Measurements from ENCODE around the gene PDZD4.
A peak's percentile ranks its signal among the peaks of the same experiment; 100 is the strongest.

PDZD4 gene

GRCh38 chrX:153769158-153769864 lies 61.0 kb downstream of the PDZD4 start:
- H3K4me1 ChIP-seq (ENCODE audit: insufficient read depth, low read length, severe bottlenecking): no peaks in the 10 kb centered on the region
- no peak overlapping the region for H3K9ac ChIP-seq (ENCODE audit: low read length)
- no peaks in the 10 kb centered on the region for H3K9me2 ChIP-seq (ENCODE audit: low read depth, low read length)
- no peak overlapping the region for H2AFZ ChIP-seq (ENCODE audit: low read length)
- no peak for TF ChIP-seq CTCF (IDR thresholded peaks at IDR 0.05; ENCODE audit: low read length)
- no peak for TF ChIP-seq EZH2 (IDR thresholded peaks at IDR 0.05; ENCODE audit: borderline replicate concordance, low read length)
- H3K27me3 ChIP-seq (ENCODE audit: insufficient read depth, low read length): no peaks in the 10 kb centered on the region
- H3F3A ChIP-seq (ENCODE audit: insufficient read depth, low read length): no peaks in the 10 kb centered on the region
- H3K79me2 ChIP-seq (ENCODE audit: insufficient read depth, low read length): no peaks in the 10 kb centered on the region
- no peak overlapping the region for H3K4me3 ChIP-seq (ENCODE audit: low read depth, low read length, poor library complexity, severe bottlenecking)
- no peak overlapping the region for H3K4me2 ChIP-seq (ENCODE audit: low read length)
- no peaks in the 10 kb centered on the region for H3K9me3 ChIP-seq (ENCODE audit: low read length)
- H3K36me3 ChIP-seq (ENCODE audit: insufficient read depth, low read length): no peaks in the 10 kb centered on the region
- H3K27ac ChIP-seq (ENCODE audit: low read depth, low read length, poor library complexity, severe bottlenecking): no peak overlapping the region
- H4K20me1 ChIP-seq (ENCODE audit: insufficient read depth, low read length): no peaks in the 10 kb centered on the region

DNA sequence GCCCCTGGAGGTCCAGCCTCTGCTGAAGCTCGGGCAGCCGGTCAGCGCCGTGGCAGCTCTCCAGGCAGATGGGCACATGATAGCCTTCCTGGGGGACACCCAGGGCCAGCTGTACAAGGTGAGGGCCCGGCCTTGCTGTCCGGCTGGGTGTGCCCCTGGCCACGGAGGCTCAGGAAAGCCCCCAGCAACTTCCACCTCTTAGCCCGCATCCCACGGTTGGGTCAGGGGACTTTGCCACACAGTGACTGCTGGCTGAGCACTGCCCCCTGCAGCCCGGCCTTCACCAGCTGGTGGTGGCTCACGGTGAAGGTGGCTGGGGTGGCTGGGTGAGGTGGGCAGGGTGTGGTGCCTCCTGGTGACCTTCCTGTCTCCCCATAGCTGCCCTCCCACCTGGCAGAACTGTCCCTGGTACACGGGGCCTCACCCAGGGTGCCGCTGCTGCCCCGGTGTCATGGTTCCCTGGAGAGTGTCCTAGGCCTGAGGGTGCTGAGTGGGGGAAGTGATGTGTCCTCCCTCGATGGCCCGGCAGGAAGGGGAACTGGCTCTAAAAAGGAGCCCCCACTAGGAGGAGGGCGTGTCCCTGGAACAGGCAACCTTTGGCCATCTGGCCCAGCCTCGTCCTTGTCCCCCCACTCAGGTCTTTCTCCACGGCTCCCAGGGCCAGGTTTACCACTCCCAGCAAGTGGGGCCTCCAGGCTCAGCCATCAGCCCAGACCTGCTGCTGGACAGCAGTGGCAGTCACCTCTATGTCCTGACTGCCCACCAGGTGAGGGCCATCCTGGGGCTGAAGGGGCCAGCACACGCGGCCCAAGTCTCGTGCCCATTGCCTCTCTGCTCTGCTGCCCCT lies 61.8 kb downstream of the PDZD4 start:
- no peak for TF ChIP-seq EZH2 (IDR thresholded peaks at IDR 0.05; ENCODE audit: borderline replicate concordance, low read length)
- peak; percentile 14; the same call in 1 of the 2 replicates for TF ChIP-seq CTCF (IDR thresholded peaks at IDR 0.05; ENCODE audit: low read length)
- H3K9me2 ChIP-seq (ENCODE audit: low read depth, low read length): no peaks in the 10 kb centered on the region
- H3K79me2 ChIP-seq (ENCODE audit: insufficient read depth, low read length): no peaks in the 10 kb centered on the region
- no peak overlapping the region for H3K4me2 ChIP-seq (ENCODE audit: low read length)
- H4K20me1 ChIP-seq (ENCODE audit: insufficient read depth, low read length): no peaks in the 10 kb centered on the region
- no peaks in the 10 kb centered on the region for H3K4me1 ChIP-seq (ENCODE audit: insufficient read depth, low read length, severe bottlenecking)
- no peak overlapping the region for H3K9ac ChIP-seq (ENCODE audit: low read length)
- H3K27ac ChIP-seq (ENCODE audit: low read depth, low read length, poor library complexity, severe bottlenecking): no peak overlapping the region
- no peaks in the 10 kb centered on the region for H3K9me3 ChIP-seq (ENCODE audit: low read length)
- no peaks in the 10 kb centered on the region for H3F3A ChIP-seq (ENCODE audit: insufficient read depth, low read length)
- no peaks in the 10 kb centered on the region for H3K27me3 ChIP-seq (ENCODE audit: insufficient read depth, low read length)
- no peaks in the 10 kb centered on the region for H3K36me3 ChIP-seq (ENCODE audit: insufficient read depth, low read length)
- no peak overlapping the region for H2AFZ ChIP-seq (ENCODE audit: low read length)
- no peak overlapping the region for H3K4me3 ChIP-seq (ENCODE audit: low read depth, low read length, poor library complexity, severe bottlenecking)

- Histone ChIP-seq H2AFZ (ENCODE audit: low read length) (no peak overlapping the region), H3K79me2 (ENCODE audit: insufficient read depth, low read length) (no peaks in the 10 kb centered on the region), H3K9me2 (ENCODE audit: low read depth, low read length) (no peaks in the 10 kb centered on the region), H4K20me1 (ENCODE audit: insufficient read depth, low read length) (no peaks in the 10 kb centered on the region), H3K4me3 (ENCODE audit: low read depth, low read length, poor library complexity, severe bottlenecking) (no peak overlapping the region), H3F3A (ENCODE audit: insufficient read depth, low read length) (no peaks in the 10 kb centered on the region), H3K27ac (ENCODE audit: low read depth, low read length, poor library complexity, severe bottlenecking) (no peak overlapping the region), H3K9me3 (ENCODE audit: low read length) (no peaks in the 10 kb centered on the region), H3K4me1 (ENCODE audit: insufficient read depth, low read length, severe bottlenecking) (no peaks in the 10 kb centered on the region), H3K27me3 (ENCODE audit: insufficient read depth, low read length) (no peaks in the 10 kb centered on the region), H3K36me3 (ENCODE audit: insufficient read depth, low read length) (no peaks in the 10 kb centered on the region), H3K4me2 (ENCODE audit: low read length) (no peak overlapping the region), H3K9ac (ENCODE audit: low read length) (no peak overlapping the region)
- no peak for TF ChIP-seq EZH2 (IDR thresholded peaks at IDR 0.05; ENCODE audit: borderline replicate concordance, low read length)
- no peak for TF ChIP-seq CTCF (IDR thresholded peaks at IDR 0.05; ENCODE audit: low read length)
Observed at GRCh38 chrX:153767674-153768055, 62.7 kb downstream of the PDZD4 start.
